ENCODE data around the gene MSX1. TPM values are rescaled to one million over a fixed set of nuclear protein-coding genes. Genes with fewer than 3 reads are reported as not detected.

Gene MSX1
- total and polyA plus RNA-seq, 2 experiments from 2014 or later, result 0.61 TPM; not detected in 1

DNA sequence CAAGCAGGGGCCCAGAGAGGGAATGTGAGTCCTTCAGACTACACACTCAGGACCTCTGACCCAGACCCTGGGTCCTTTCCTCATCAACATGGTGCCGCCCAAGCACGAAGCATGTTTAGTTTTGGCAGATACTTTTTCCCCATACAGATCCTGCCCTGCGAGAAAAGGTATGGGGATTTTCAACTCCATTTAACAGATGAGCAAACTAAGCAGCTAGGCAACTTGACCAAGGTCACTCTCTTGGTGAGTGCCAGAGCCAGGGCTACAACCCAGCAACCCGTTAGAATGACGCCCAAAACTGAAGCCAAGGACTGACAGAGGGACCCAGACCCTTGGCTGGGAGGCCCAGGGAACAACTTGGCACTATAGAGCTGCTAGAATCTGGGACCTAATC lies 40.3 kb upstream of the MSX1 start:
- Histone ChIP-seq H3K4me2 (no peak overlapping the region), H3K4me1 (ENCODE audit: insufficient read depth) (no peaks in the 10 kb centered on the region), H4K20me1 (replicated peaks; ENCODE audit: insufficient read depth) (no peaks in the 10 kb centered on the region; the same call in 1 of the 2 replicates), H3K27me3 (ENCODE audit: insufficient read depth) (no peaks in the 10 kb centered on the region), H3K79me2 (replicated peaks; ENCODE audit: insufficient read depth) (no peaks in the 10 kb centered on the region), H3F3A (replicated peaks; ENCODE audit: low read depth) (no peaks in the 10 kb centered on the region), H3K27ac (ENCODE audit: low read depth) (no peak overlapping the region), H3K4me3 (no peak overlapping the region), H3K36me3 (ENCODE audit: insufficient read depth) (no peaks in the 10 kb centered on the region), H3K9me2 (ENCODE audit: insufficient read depth) (no peaks in the 10 kb centered on the region), H2AFZ (no peak overlapping the region)
- Mint-ChIP-seq H3K4me3 (no peak overlapping the region), H3K27me3 (ENCODE audit: insufficient read depth, low read depth, poor library complexity) (peaks cover 5% of the 10 kb centered on the region), H3K9me3 (peaks cover 14% of the 10 kb centered on the region), H3K36me3 (ENCODE audit: low read depth) (peaks cover 7% of the 10 kb centered on the region; the same call in 2 of the 3 replicates), H3K27ac (no peak overlapping the region), H3K4me1 (no peaks in the 10 kb centered on the region)
- no peak for TF ChIP-seq NANOG (IDR thresholded peaks at IDR 0.05; ENCODE audit: borderline replicate concordance)
- no peak for DNase-seq (ENCODE audit: low spot score)
- ATAC-seq, result no peak

DNA sequence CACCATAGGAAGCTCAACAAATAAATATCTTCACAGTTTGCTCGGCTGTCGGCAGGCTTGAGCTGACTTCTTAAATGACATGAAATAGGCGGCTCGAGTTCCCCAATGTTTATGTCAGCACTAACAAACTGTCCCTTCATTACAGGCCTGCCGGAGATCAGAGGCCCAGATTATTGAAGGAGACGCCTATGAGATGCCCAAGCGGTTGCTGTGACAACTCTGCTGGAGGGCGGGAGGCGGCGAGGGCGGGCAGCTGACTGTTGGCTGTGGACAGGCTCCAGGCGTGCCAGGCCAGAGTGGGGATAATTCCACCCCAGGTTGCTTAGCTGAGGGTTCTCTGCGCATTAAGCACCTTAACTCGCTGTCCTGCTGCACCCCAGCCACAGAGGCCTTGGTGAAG lies 39.2 kb upstream of the MSX1 start:
- Histone ChIP-seq H3K4me1 (ENCODE audit: insufficient read depth) (no peaks in the 10 kb centered on the region), H3K4me3 (no peak overlapping the region), H3K36me3 (ENCODE audit: insufficient read depth) (no peaks in the 10 kb centered on the region), H3K27ac (ENCODE audit: low read depth) (no peak overlapping the region), H2AFZ (no peak overlapping the region), H3F3A (replicated peaks; ENCODE audit: low read depth) (no peaks in the 10 kb centered on the region), H4K20me1 (replicated peaks; ENCODE audit: insufficient read depth) (no peaks in the 10 kb centered on the region), H3K4me2 (no peak overlapping the region), H3K79me2 (replicated peaks; ENCODE audit: insufficient read depth) (no peaks in the 10 kb centered on the region), H3K27me3 (ENCODE audit: insufficient read depth) (no peaks in the 10 kb centered on the region), H3K9me2 (ENCODE audit: insufficient read depth) (no peaks in the 10 kb centered on the region)
- Mint-ChIP-seq H3K36me3 (ENCODE audit: low read depth) (peaks cover 7% of the 10 kb centered on the region; the same call in 2 of the 3 replicates), H3K27me3 (ENCODE audit: insufficient read depth, low read depth, poor library complexity) (peaks cover 5% of the 10 kb centered on the region), H3K9me3 (peaks cover 14% of the 10 kb centered on the region), H3K27ac (no peak overlapping the region), H3K4me3 (no peak overlapping the region), H3K4me1 (no peaks in the 10 kb centered on the region)
- no peak for ATAC-seq
- no peak for DNase-seq (ENCODE audit: low spot score)
- no peak for TF ChIP-seq NANOG (IDR thresholded peaks at IDR 0.05; ENCODE audit: borderline replicate concordance)
- no peak for TF ChIP-seq EZH2 (IDR thresholded peaks at IDR 0.05; ENCODE audit: low read depth, unreplicated experiment)
- no peak for TF ChIP-seq JUNB (IDR thresholded peaks at IDR 0.05; ENCODE audit: unreplicated experiment)
- TF ChIP-seq, protein P1, sequence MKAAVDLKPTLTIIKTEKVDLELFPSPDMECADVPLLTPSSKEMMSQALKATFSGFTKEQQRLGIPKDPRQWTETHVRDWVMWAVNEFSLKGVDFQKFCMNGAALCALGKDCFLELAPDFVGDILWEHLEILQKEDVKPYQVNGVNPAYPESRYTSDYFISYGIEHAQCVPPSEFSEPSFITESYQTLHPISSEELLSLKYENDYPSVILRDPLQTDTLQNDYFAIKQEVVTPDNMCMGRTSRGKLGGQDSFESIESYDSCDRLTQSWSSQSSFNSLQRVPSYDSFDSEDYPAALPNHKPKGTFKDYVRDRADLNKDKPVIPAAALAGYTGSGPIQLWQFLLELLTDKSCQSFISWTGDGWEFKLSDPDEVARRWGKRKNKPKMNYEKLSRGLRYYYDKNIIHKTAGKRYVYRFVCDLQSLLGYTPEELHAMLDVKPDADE (IDR thresholded peaks at IDR 0.05), result no peak
- TF ChIP-seq CREB1 (CRISPR knock-in tag; IDR thresholded peaks at IDR 0.05; ENCODE audit: low read depth), result no peak
- TF ChIP-seq ZNF114 (CRISPR knock-in tag; IDR thresholded peaks at IDR 0.05), result no peak
- no peak for TF ChIP-seq POLR2AphosphoS5 (IDR thresholded peaks at IDR 0.05; ENCODE audit: low read depth)
- TF ChIP-seq, protein P2, sequence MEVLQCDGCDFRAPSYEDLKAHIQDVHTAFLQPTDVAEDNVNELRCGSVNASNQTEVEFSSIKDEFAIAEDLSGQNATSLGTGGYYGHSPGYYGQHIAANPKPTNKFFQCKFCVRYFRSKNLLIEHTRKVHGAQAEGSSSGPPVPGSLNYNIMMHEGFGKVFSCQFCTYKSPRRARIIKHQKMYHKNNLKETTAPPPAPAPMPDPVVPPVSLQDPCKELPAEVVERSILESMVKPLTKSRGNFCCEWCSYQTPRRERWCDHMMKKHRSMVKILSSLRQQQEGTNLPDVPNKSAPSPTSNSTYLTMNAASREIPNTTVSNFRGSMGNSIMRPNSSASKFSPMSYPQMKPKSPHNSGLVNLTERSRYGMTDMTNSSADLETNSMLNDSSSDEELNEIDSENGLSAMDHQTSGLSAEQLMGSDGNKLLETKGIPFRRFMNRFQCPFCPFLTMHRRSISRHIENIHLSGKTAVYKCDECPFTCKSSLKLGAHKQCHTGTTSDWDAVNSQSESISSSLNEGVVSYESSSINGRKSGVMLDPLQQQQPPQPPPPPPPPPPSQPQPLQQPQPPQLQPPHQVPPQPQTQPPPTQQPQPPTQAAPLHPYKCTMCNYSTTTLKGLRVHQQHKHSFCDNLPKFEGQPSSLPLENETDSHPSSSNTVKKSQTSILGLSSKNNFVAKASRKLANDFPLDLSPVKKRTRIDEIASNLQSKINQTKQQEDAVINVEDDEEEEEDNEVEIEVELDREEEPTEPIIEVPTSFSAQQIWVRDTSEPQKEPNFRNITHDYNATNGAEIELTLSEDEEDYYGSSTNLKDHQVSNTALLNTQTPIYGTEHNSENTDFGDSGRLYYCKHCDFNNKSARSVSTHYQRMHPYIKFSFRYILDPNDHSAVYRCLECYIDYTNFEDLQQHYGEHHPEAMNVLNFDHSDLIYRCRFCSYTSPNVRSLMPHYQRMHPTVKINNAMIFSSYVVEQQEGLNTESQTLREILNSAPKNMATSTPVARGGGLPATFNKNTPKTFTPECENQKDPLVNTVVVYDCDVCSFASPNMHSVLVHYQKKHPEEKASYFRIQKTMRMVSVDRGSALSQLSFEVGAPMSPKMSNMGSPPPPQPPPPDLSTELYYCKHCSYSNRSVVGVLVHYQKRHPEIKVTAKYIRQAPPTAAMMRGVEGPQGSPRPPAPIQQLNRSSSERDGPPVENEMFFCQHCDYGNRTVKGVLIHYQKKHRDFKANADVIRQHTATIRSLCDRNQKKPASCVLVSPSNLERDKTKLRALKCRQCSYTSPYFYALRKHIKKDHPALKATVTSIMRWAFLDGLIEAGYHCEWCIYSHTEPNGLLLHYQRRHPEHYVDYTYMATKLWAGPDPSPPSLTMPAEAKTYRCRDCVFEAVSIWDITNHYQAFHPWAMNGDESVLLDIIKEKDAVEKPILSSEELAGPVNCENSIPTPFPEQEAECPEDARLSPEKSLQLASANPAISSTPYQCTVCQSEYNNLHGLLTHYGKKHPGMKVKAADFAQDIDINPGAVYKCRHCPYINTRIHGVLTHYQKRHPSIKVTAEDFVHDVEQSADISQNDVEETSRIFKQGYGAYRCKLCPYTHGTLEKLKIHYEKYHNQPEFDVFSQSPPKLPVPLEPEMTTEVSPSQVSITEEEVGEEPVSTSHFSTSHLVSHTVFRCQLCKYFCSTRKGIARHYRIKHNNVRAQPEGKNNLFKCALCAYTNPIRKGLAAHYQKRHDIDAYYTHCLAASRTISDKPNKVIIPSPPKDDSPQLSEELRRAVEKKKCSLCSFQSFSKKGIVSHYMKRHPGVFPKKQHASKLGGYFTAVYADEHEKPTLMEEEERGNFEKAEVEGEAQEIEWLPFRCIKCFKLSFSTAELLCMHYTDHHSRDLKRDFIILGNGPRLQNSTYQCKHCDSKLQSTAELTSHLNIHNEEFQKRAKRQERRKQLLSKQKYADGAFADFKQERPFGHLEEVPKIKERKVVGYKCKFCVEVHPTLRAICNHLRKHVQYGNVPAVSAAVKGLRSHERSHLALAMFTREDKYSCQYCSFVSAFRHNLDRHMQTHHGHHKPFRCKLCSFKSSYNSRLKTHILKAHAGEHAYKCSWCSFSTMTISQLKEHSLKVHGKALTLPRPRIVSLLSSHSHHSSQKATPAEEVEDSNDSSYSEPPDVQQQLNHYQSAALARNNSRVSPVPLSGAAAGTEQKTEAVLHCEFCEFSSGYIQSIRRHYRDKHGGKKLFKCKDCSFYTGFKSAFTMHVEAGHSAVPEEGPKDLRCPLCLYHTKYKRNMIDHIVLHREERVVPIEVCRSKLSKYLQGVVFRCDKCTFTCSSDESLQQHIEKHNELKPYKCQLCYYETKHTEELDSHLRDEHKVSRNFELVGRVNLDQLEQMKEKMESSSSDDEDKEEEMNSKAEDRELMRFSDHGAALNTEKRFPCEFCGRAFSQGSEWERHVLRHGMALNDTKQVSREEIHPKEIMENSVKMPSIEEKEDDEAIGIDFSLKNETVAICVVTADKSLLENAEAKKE (CRISPR knock-in tag; IDR thresholded peaks at IDR 0.05), result no peak
- TF ChIP-seq, protein P3, sequence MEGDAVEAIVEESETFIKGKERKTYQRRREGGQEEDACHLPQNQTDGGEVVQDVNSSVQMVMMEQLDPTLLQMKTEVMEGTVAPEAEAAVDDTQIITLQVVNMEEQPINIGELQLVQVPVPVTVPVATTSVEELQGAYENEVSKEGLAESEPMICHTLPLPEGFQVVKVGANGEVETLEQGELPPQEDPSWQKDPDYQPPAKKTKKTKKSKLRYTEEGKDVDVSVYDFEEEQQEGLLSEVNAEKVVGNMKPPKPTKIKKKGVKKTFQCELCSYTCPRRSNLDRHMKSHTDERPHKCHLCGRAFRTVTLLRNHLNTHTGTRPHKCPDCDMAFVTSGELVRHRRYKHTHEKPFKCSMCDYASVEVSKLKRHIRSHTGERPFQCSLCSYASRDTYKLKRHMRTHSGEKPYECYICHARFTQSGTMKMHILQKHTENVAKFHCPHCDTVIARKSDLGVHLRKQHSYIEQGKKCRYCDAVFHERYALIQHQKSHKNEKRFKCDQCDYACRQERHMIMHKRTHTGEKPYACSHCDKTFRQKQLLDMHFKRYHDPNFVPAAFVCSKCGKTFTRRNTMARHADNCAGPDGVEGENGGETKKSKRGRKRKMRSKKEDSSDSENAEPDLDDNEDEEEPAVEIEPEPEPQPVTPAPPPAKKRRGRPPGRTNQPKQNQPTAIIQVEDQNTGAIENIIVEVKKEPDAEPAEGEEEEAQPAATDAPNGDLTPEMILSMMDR (conservative IDR thresholded peaks at IDR 0.05; ENCODE audit: low read depth in 2 of 2), result no peak
- TF ChIP-seq STAT1 (IDR thresholded peaks at IDR 0.05; ENCODE audit: unreplicated experiment), result no peak
- TF ChIP-seq EZH2phosphoT487 (IDR thresholded peaks at IDR 0.05; ENCODE audit: unreplicated experiment), result no peak

All from GM23338 (cell line).